GM18907 (cell line): ENCODE data around the gene SH2D4B.

Source experiments
- ATAC-seq: cut with Tn5 transposase; IDR thresholded peaks from one replicate; pipeline ENCODE4 v1.9.1; 2021; ENCODE audit warnings: mild to moderate bottlenecking, moderate library complexity; ENCODE audit not compliant: unreplicated experiment

Gene SH2D4B

DNA sequence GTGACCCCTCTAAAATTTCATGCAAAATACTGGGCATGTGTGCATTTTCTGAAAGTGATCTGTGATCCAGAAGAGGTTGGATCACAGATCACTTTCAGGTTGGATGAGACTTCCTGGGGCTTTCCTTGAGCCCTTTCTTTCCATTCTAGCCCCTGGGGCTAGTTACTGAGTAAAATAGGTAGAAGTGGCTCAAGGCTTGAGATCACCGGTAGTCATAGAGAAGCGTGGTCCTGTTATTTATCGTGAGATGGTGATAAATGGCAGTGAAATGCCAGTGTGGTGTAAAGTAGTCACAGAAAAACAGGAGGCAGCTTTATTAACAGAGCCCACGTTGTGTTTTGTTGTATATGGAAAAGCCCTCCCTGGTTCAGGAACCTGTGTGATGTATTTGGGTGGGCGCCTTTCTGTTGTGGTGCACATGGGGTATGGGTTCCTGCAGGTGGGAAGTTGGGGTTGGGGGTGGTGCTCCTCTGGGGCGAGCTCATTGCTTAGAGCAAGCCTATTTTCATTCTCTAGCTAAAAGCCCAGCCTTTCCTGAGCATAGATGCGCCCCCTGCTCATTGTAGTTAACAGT is 34.0 kb upstream of the SH2D4B start:
- ATAC-seq: no peak

DNA sequence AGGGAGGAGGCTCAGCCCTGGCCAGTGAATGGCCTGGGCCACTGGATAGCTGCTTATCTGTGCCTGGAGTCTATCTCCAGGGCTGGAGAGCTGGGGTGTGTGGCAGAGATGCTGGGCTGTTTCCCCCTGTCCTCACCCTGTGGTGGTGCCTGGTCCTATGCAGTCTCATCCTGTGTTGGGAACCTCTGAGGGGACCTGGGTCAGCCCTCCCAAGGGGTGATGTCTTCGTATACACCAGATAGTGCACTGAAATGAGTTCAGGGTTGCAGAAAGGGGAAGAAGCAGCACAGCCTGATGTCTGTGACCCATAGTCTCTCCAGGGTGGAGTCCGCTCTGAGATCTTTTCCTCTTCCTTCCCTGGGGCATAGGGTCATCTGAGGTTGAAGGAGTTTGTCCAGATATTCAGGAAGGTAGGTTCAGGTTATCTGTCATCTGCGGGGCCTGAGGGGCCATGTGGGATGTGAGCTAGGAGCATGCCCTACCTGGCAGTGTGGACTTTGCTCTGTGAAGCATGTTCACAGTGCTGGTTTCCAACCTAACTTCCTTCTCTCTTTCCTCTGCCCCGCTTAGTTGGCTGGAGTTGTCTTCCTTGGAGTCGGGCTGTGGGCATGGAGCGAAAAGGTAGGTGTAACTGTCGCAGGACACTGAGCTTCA is 33.4 kb upstream of the SH2D4B start:
- no peak for ATAC-seq

- ATAC-seq: no peak
These were observed 32.7 kb upstream of the SH2D4B start for GRCh38 chr10:80504897-80505465.

- no peak for ATAC-seq
These were observed 31.5 kb upstream of the SH2D4B start for GRCh38 chr10:80506189-80506575.

- no peak for ATAC-seq
These were observed 30.7 kb upstream of the SH2D4B start for GRCh38 chr10:80506836-80507487.

DNA sequence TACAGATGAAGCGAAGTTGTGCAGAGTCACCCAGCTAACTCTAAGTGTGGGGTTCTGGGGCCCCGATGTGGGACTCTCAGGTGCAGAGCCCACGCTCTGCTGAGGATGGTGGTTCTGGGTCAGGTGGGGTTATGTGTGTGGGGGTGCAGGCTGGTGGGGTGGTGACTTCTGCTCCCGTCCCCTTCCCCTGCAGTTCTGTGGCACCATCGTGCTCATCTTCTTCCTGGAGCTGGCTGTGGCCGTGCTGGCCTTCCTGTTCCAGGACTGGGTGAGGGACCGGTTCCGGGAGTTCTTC is 28.6 kb upstream of the SH2D4B start:
- ATAC-seq: no peak

DNA sequence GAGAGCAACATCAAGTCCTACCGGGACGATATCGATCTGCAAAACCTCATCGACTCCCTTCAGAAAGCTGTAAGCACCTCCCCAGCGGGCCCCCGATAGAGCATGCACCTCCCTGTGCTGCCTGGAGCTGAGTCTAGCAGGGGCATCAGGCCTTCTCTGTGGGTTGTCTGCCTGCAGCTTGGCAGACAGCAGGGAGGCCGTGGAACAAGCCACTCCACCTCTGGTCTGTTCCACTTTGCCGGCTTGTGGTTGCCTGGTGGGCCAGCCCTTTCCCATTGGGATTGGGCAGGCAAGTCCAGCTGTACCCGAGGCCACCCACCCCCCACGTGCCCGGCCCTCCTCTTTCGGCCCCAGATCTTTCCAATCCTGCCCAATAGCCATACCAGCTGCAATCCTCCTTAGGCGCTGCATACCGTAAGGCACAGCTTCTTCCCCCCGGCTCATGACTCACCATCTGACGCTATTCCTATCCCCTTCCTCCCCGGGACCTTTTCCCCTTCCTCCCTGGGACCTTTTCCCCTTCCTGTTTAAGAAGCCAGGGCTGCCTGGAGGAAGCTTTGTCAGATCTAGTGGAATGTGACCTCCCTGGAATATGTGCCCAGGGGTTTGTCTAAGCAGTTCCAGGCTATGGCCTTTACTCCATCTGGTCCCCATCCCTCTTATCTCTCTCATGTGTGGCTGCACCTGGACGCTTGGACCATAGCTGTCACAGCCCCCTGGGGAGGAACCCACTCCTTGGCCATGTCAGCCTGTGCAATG is 28.1 kb upstream of the SH2D4B start:
- ATAC-seq: no peak

DNA sequence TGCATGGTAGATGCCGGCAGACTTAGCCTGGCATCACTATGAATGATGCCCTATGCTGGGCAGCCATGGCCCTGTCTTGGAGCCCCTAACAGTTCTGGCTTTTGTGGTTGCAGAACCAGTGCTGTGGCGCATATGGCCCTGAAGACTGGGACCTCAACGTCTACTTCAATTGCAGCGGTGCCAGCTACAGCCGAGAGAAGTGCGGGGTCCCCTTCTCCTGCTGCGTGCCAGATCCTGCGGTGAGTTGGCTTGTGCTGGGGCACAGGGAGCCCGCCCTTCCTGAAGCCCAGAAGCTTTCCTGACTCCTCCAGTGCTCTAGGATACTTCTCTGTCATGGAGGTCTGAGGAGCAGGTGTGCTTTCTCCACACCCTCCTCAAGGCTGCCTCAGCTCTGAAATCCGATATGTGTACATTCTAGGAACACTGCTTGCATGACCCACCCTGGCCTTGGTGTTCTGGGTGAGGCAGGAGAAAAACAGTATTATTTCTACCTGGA is 25.6 kb upstream of the SH2D4B start:
- ATAC-seq: no peak

- no peak for ATAC-seq
These were observed 24.6 kb upstream of the SH2D4B start for GRCh38 chr10:80513106-80513505.

- no peak for ATAC-seq
These were observed 22.2 kb upstream of the SH2D4B start for GRCh38 chr10:80515511-80515910.

GRCh38 chr10:80515941-80516340 is 21.8 kb upstream of the SH2D4B start:
- ATAC-seq: no peak

DNA sequence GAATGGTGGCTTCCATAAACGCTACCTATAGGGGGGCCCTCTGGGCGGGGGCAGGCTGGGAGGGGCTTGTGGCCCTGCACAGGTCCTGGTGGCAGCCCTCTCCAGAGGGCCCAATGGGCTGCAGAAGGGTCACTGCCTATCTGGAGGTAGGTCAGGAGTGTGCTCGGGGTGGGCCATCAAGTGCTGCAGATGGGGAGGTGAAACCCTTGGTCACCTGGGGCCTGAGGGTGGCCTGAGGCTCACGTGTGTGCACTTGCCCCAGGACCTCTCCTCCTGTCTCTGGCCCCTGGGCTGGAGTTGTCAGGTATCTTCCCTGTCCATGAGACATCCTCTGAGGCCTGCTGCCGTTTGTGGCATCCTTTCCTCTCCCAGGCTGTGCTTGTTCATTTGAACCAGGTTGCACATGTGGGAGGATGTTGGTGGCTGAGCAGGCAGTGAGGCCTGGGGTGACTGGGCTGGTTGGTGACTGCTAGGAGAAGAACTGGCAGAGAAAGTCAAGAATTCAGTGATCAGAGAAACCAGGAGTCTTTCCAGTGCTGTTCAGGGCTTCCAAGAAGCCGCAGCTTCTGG is 21.1 kb upstream of the SH2D4B start:
- no peak for ATAC-seq

DNA sequence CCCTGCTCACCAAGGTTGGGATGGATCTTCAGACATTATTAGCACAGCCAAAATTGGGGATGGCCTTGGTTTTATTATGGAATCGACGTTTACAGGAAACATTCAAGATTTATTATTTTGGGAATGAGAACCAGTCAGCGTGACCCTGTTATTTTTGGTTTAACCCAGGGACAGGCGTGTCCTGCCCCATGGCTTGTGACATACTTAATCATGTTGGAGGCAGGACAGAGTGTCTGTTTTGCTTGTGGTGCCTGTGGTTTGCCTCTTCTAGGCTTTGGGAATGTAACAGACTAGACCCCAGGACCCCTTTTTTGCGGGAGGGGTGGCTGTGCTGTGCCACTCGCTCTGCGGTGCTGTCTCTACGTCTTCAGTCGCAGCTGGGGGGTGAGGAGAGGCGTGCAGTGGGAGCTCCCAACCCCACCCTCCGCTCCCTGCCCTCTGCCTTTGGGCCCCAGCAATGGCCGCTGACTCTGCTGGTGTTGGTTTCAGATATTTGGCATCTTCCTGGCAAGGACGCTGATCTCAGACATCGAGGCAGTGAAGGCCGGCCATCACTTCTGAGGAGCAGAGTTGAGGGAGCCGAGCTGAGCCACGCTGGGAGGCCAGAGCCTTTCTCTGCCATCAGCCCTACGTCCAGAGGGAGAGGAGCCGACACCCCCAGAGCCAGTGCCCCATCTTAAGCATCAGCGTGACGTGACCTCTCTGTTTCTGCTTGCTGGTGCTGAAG is 20.1 kb upstream of the SH2D4B start:
- no peak for ATAC-seq

- ATAC-seq: no peak
These were observed 19.4 kb upstream of the SH2D4B start for GRCh38 chr10:80518143-80518806.

- ATAC-seq: no peak
These were observed 18.8 kb upstream of the SH2D4B start for GRCh38 chr10:80518807-80519360.

- ATAC-seq: no peak
These were observed 17.6 kb upstream of the SH2D4B start for GRCh38 chr10:80519936-80520650.

GRCh38 chr10:80520661-80521470 is 16.8 kb upstream of the SH2D4B start:
- ATAC-seq: peak; percentile 42

DNA sequence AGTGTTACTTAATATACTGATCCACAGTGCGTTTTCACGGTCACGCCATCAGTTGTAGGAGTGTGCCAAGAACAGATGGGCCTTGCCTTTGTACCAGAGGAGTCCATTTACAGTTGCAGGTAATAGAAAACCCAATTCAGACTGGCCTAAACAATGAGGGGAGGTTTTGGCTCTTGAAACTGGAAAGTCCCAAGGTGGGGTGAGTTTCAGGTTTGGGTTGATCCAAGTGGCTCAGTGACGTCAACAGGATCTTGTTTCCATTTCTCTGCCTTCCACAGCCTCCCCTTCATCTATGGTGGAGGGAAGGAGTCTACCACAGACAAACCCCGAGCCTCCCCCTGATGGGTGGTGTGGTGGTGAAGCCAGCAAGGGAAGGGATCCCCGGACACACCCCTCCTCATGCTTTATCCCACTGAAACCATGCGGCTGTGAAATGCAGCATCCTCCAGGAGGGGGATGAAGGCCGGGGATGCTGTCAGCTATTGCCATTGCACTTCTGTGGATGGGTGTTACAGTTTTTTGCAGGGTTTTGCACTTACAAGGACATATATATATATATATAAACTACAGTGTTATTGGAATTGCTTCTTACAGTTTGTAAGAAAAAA is 14.8 kb upstream of the SH2D4B start:
- ATAC-seq: no peak
